ENCODE results near the gene NUTM2F. TPM values are rescaled to one million over a fixed set of nuclear protein-coding genes. Genes with fewer than 3 reads are reported as not detected.
"Not testable (repeated sequence)": the region's sequence is repeated elsewhere in the genome, so short reads cannot be mapped to it uniquely, and the experiment has no call there.

Gene NUTM2F, protein sequence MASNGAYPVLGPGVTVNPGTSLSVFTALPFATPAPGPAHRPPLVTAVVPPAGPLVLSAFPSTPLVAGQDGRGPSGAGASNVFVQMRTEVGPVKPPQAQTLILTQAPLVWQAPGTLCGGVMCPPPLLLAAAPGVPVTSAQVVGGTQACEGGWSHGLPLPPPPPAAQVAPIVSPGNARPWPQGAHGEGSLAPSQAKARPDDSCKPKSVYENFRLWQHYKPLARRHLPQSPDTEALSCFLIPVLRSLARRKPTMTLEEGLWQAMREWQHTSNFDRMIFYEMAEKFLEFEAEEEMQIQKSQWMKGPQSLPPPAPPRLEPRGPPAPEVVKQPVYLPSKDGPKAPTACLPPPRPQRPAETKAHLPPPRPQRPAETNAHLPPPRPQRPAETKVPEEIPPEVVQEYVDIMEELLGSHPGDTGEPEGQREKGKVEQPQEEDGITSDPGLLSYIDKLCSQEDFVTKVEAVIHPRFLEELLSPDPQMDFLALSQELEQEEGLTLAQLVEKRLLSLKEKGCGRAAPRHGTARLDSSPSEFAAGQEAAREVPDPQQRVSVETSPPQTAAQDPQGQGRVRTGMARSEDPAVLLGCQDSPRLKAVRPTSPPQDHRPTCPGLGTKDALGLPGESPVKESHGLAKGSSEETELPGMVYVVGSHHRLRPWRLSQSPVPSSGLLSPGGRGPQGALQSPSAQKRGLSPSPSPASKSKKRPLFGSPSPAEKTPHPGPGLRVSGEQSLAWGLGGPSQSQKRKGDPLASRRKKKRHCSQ
- not detected in 2 replicates for total RNA-seq (2014; rRNA removed; shearing (Covaris generic))

DNA sequence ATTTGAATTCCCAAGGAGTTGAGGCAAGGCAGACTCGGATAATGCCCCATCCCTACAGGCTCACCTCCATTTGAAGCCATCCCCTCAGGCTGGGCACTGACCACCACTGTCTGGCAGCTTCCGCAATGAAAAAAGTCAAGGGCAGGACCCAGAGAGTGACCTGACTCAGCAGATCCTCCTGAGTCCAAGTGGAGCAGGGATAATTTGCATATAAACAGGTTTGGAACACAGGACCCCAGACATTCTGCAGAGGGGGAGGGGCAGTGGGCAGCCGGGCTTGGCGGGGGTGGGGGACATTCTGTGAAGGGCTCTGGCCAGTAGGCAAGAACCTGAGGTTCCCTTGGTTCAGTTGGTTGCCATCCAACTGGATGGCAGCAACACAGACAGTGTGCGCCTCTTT is at the start of gene NUTM2F:
NUTM2F (minus strand) TSS at position 101 of the 400 bp plus-strand sequence; CDS start at position 80, 21 bp downstream.
- DNase-seq (ENCODE audit: low spot score) = not testable (repeated sequence)

DNA sequence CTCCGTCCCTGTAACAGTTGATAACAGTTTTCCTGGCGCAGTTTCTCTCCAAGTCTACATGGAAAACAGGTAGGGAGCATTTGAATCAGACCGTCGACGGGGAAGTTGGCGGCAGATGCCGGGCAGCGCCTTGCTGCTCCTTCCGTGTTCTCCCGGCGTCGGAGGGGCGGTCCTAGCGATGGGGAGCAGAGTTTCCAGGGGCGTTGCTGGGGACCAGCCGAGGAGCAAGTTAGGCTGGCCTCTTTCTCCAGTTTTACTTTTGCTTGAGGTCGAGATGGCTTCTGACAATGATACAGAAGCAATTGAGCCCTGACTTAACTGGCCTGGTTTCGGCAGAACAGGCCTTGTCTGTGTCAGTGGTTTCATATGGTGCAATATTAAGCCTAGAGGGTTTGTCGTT is 46.8 kb upstream of the NUTM2F start:
- DNase-seq (ENCODE audit: low spot score) = not testable (repeated sequence)

DNA sequence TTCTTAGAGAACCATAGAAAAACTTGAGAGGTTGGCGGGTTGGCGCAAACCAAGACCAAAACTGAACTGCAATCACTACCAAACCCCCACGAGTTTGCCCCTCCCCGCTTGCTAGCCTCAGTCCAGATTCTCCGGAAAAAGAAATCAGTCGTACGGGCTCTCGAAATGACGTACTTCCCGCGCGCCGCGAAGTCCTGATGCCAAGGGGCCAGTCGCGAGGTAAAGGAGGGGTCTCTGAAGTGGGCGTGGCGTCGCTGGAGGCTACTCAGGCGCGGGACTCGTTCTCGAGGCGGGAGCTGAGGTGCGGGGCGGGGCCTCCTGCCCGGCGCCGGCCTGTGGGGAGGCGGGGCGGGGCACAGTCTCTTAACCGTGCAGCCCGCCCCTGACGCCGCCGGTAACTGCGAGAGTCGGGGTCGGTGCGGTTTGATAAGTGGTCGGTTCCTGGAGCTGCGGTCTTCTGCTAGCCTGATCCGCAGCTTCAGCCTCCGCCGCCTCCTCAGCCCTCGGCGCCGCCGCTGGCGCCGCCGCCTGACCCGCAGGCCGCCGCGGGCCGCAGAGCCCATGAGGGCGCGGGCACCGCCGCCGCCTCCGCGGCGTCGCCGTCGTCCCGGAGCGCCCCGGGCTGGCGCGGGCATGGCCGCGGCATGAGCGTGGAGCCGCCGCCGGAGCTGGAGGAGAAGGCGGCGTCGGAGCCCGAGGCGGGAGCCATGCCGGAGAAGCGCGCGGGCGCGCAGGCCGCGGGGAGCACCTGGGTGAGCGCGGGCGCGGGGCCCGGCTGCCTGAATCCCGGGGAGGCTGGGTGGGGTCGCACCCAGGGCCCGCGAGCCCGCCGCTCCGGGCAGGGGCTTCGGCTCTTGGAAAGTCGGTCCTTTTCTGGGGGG is 46.0 kb upstream of the NUTM2F start:
- peak; percentile 76 for DNase-seq (ENCODE audit: low spot score)

DNA sequence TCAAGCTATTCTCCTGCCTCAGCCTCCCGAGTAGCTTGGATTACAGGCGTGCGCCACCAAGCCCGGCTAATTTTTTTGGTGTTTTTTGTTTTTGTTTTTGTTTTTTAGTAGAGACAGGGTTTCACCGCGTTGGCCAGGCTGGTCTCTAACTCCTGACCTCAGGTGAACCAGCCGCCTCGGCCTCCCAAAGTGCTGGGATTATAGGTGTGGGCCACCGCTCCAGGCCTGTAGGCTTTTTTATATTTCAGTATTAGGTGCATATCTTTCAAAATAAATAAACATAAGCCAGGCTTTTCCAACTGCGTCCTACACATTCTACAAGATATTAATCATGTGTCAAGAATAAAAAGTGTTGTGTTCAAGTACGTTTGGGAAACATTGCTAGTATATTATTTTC is 45.3 kb upstream of the NUTM2F start:
- DNase-seq (ENCODE audit: low spot score) = not testable (repeated sequence)

DNA sequence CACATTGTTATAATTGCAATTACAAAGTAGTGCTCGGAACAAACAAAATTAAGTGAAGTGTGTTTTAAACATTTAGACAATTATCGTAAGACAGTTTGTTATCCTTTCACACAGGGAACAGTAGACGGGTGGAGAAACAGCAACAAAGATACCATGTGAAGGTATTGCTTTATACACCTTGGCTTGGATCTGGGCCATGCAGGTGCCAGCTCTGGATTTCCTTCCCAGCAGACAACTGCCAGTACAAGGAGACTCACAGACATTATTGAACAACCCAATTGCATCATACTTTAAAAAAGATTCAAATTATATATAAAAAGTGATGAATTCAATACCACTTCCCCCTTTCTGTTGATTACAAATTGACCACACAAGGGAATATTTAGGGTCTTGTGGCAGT is 41.8 kb upstream of the NUTM2F start:
- not testable (repeated sequence) for DNase-seq (ENCODE audit: low spot score)

DNA sequence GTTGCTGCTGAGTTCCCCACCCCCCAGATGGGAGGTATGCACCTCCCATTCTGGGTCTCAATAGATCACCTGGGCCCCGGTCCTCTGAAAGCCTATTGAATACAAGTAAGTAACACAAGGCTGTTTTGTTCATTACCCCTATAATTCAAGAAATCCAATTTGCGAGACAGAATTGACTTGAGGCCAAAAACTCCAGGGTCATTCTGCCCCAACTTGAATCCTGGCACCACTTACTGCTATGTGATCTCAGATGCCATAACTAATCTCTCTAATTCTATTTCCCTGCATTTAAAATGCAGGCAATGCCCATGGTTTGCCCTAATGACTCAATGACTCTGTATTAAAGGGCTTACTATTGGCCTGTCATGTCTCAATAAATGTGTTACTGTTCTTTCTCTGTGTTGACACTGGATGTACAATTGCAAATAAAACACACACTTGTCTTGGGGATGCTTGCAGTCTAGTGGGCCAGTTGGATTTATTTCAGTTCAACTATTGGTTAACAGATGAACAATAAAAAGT is 35.7 kb upstream of the NUTM2F start:
- not testable (repeated sequence) for DNase-seq (ENCODE audit: low spot score)

DNA sequence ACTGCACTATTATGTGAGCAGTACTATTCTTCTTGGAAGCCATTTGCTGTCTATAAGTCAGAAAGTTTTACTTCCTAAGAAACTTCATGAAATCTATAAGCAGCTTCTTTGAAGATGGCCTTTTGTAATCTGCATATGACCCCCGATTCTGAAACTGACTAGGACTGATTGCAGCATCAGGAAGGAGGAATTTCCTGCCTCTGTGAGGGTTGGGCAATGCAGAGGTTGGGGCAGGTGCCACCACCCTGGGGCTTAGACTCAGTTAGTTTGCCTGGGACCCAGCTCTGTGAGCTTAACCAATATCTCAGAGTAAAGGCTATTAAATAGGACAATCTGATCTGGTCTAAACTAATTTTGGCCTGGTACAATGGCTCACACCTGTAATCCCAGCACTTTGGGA is 28.7 kb upstream of the NUTM2F start:
- not testable (repeated sequence) for DNase-seq (ENCODE audit: low spot score)

DNA sequence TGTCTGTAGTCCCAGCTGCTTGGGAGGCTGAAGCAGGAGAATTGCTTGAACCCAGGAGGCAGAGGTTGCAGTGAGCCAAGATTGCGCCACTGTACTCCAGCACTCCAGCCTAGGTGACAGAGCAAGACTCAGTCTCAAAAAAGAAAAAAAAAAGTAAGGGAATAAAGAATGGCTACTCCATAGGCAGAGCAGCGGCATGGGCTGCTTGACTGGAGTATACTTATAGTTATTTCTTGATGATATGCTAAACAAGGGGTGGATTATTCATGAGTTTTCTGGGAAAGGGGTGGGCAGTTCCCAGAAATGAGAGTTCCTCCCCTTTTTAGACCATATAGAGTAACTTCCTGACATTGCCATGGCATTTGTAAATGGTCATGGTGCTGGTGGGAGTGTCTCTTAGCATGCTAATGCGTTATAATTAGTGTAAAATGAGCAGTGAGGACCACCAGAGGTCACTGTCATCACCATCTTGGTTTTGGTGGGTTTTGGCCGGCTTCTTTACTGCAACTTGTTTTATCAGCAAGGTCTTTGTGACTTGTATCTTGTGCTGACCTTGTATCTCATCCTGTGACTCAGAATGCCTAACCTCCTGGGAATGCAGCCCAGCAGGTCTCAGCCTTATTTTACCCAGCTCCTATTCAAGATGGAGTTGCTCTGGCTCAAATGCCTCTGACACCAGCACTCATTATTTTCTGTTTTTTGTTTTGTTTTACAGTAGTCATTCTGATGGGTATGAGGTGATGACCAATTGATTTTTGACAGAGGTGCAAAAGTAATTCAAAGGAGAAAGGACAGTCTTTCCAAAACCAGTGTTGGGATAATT is 23.7 kb upstream of the NUTM2F start:
- DNase-seq (ENCODE audit: low spot score) = not testable (repeated sequence)

DNA sequence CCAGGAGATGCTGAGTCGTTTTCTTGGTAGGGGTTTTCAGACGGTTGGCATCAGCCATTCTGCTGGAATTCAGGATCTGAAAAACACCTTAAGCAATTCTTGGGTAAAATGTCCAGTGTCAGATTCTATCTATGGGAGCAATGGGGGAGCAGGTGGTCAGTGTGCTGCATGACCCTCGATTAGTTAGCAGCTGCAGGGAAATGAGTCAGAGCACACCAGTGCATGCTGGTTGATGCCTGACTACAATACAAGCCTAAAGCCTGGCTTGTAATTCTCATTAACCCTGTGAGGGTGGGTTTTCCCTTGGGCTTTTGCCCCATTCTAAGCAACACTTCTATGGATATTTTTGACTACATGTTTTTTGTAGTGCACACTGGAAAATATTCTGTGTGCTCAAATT is 20.3 kb upstream of the NUTM2F start:
- DNase-seq (ENCODE audit: low spot score) = not testable (repeated sequence)

DNA sequence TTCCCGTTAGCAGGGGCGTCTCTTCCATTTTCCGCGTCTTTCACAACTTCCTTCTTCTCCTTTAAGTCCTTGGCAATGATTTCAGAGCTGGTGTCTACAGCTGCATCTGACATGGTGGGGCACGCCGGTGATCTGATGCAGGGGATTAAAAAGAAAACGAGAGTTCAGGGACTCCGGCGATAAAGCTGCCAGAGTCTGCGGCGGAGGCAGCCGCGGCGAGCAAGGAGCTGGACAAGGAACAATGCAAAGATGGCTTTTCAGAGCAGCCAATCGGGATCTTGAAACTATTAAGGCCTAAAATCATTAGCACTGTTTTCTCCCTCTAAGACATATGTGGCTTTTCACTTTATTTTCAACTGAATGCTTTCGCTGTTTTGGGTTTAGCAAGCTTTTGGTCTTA is 19.0 kb upstream of the NUTM2F start:
- DNase-seq (ENCODE audit: low spot score) = not testable (repeated sequence)

DNA sequence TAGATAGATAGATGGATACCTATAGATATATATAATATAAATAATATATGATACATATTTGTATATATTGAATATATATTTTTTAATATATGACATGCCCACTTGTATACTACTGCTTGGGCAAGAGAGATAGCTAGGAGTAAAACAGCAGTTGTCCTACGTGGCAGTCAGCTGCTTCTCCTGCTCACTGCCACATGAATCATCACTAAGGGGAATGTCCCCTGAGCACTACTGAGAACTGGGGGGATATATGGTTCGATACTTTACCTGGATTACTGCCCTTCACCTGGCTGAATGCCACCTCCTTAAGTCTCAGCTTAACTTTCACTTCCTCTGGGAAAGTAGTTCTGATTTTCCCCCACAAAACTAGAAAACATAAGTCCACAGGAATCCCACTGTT is 13.3 kb upstream of the NUTM2F start:
- DNase-seq (ENCODE audit: low spot score) = not testable (repeated sequence)

DNA sequence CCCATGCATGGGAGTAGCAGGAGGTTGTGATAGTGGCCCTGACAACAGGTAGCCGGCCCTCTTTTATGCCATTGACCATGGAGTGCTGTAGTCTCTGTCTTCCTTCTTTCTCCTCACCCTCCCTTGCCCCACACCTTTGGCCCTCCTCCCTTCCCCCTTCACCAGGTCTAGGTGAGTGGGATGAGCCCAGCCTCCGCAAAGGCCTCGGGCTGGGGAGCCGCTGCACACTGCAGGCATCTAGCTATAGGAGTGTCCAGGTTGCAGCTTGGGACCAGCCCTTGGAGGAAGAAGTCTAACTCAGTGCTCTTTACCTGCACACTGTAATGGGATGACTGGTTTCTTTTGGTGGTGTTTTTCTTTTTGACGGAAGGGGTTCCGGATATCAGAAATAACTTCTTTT is 12.3 kb upstream of the NUTM2F start:
- not testable (repeated sequence) for DNase-seq (ENCODE audit: low spot score)

DNA sequence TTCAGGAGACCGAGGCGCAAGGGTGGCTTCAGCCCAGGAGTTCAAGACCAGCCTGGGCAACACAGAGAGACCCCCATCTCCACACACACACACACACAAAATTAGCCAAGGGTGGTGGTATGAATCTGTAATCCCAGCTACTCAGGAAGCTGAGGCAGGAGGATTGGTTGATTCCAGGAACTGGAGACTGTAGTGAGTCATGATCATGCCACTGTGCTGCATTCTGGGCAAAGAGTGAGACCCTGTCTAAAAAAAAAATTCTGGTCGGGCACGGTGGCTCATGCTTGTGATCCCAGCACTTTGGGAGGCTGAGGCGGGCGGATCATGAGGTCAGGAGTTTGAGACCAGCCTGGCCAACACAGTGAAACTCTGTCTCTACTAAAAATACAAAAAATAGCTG is 11.2 kb upstream of the NUTM2F start:
- not testable (repeated sequence) for DNase-seq (ENCODE audit: low spot score)

DNA sequence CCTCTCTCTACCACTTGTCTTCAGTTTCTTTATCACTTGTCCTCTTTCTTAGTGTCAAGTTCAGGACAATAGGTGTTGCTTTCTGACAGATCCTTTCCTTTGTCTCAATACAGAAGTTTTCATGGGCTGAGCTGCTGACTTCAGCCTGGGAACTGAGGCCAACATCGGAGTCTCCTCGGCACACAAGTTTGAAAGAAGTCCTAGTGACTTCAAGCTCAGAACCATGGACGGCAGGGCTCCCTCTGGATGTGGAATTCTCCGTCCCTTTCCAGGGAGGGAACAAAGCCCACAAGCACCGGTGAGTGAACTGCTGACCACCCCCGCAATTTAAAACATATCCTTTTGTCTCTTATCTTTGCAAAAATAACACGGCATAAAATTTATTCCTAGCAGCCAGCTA is 10.3 kb upstream of the NUTM2F start:
- not testable (repeated sequence) for DNase-seq (ENCODE audit: low spot score)

DNA sequence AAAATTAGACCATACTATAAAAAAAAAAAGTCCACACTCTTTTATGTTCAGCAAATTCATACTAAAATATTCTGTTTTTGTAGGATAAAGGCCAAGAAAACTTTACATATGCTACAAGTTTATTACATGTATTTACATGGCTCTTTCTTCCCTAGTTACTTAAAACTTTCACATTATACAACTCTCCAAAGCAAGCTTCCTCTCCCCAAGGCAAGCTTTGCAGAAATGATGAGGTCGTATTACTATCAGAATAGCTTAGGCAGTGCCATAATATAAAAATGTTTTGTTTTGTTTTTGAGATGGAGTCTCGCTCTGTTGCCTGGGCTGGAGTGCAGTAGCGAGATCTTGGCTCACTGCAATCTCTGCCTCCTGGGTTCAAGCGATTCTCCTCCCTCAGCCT is 8.0 kb upstream of the NUTM2F start:
- not testable (repeated sequence) for DNase-seq (ENCODE audit: low spot score)

DNA sequence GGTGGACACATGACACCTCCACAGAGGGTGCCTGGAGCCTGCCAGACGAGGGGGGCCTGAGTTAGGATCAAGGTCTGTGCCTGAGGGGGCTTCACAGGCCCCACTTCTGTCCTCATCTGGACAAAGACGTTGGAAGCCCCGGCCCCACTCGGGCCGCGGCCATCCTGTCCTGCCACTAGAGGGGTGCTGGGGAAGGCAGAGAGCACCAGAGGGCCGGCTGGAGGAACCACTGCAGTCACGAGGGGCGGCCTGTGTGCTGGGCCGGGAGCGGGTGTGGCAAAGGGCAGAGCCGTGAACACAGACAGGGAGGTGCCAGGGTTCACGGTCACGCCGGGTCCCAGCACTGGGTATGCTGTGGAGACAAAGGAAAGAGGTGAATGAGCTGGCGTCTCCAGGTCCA is 2.9 kb downstream of the NUTM2F start:
- DNase-seq (ENCODE audit: low spot score) = not testable (repeated sequence)

DNA sequence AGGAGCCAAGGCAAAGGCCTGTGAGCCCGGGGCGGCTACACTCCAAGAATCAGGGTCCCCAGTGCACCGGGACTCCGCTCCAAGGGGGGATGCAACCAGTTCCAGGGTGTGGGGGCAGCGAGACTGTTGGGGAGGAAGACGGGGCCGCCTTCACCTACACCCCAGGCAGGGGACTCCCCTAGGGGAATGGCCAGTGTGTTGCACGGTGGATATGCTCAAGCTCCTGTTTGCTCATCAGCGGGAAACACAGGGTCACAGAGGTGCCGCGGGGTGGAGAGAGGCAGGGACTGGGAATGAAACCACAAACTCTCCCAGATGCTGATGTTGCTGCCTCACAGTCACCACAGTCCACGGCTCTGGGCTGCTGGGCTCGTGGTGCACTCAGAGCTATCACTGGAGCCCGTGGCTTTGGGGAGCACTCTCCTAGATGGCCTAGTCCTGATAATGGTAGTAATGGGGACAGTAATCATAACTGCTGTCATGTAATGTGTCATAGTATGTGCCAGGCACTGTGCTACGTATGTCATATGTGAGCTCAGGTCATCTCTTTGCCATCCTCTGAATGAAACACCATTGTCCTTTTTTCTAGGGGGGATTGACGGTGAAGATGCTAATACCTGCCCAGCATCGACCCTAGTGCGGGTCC is 5.2 kb downstream of the NUTM2F start:
- DNase-seq (ENCODE audit: low spot score) = not testable (repeated sequence)

DNA sequence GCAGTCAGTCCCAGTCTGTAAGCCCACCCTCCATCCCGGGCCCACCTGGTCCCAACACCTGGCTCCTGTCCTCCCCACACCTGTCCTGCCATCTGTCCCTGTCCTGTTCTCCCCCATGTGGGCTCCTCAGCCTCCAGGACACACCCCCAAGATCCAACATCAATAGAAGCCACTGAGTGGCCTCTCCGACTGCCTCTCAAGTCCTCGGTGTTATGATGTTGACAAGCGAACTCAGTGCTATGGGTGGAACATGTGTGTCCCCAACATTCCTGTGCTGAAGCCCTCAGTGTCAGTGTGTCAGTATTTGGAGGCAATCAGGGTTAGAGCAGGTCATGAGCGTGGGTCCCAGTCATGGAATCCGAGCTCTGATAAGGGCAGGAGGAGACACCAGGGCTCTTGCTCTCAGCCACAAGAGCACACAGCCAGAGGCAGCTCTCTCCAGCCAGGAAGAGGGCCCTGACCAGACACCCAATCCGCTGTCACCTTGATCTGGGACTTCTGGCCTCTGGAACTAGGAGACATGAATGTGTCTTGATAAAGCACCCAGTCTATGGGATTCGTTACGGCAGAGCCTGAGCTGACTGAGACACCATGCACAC is 6.0 kb downstream of the NUTM2F start:
- not testable (repeated sequence) for DNase-seq (ENCODE audit: low spot score)

DNA sequence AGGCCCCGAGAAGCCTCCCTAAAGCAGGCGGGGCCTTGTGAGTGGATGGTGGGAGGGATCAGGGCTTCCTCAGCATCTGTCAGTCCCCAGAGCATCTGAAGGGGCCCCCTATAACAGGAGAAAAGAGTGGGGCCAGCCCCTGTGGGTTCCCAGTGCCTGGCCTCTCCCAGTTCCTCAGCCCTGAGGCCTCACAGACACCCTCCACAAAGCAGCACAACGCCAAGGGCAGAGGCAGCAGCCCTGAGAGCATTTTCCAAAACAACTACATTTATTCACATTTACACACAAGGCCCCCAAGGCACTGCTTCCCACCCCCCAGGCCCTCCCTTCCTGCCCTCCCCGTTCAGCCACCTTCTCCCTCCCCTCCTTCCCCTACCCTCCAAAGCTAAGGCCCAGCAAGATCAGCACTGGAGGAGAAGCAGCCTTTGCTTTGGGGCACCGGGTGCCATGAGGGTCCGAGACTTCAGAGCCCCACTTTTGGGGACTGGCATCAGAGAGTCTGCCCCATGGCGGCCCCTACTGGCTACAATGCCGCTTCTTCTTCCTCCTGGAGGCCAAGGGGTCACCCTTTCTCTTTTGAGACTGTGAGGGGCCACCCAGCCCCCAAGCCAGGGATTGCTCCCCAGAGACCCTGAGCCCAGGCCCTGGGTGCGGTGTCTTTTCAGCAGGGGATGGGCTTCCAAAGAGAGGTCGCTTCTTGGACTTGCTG is 10.3 kb downstream of the NUTM2F start:
- DNase-seq (ENCODE audit: low spot score) = not testable (repeated sequence)
